GM23338 (cell line): ENCODE results near the gene MBD3L4. TPM values are rescaled to one million over a fixed set of nuclear protein-coding genes. Genes with fewer than 3 reads are reported as not detected.
A peak's percentile ranks its signal among the peaks of the same experiment; 100 is the strongest.

ENCODE experiments used
- ATAC-seq: fragments of 200-7000 bp; cut with Tn5 transposase; 3 replicates; pipeline ENCODE4 v1.9.1; 2020
- DNase-seq: peaks from one replicate; pipeline ENCODE4 v3.0.0-alpha.2; 2015; ENCODE audit warnings: low spot score
- H2AFZ ChIP-seq: fragments of 200-600 bp; sonication (generic); 2 replicates; pipeline ENCODE4 v1.8.0; 2016; ENCODE audit warnings: antibody characterized with exemption, mild to moderate bottlenecking, moderate library complexity
- H3F3A ChIP-seq: fragments of 200-600 bp; sonication (generic); replicated peaks from 2 replicates; pipeline ENCODE4 v1.8.0; 2017; ENCODE audit warnings: antibody characterized with exemption, mixed run types, low read depth
- H3K27ac ChIP-seq: fragments of 200-600 bp; sonication (generic); 2 replicates; pipeline ENCODE4 v1.6.1; 2016; ENCODE audit warnings: low read depth
- H3K27me3 ChIP-seq: fragments of 200-600 bp; sonication (generic); 2 replicates; pipeline ENCODE4 v1.8.0; 2016; ENCODE audit warnings: mild to moderate bottlenecking, mixed run types, moderate library complexity; ENCODE audit not compliant: insufficient read depth
- H3K36me3 ChIP-seq: fragments of 200-600 bp; sonication (generic); 2 replicates; pipeline ENCODE4 v1.8.0; 2016; ENCODE audit warnings: mild to moderate bottlenecking; ENCODE audit not compliant: insufficient read depth
- H3K4me1 ChIP-seq: fragments of 200-600 bp; sonication (generic); 2 replicates; pipeline ENCODE4 v1.8.0; 2016; ENCODE audit warnings: mild to moderate bottlenecking, moderate library complexity; ENCODE audit not compliant: insufficient read depth
- H3K4me2 ChIP-seq: fragments of 200-600 bp; sonication (generic); 2 replicates; pipeline ENCODE4 v1.7.1; 2017; ENCODE audit warnings: mixed run types
- H3K4me3 ChIP-seq: fragments of 200-600 bp; sonication (generic); 2 replicates; pipeline ENCODE4 v1.6.1; 2016; ENCODE audit warnings: mixed run types
- H3K79me2 ChIP-seq: fragments of 200-600 bp; sonication (generic); replicated peaks from 2 replicates; pipeline ENCODE4 v1.8.0; 2017; ENCODE audit warnings: mild to moderate bottlenecking; ENCODE audit not compliant: insufficient read depth
- H3K9me2 ChIP-seq: fragments of 200-600 bp; sonication (generic); 2 replicates; pipeline ENCODE4 v1.8.0; 2017; ENCODE audit not compliant: insufficient read depth
- H4K20me1 ChIP-seq: fragments of 200-600 bp; sonication (generic); replicated peaks from 2 replicates; pipeline ENCODE4 v1.8.0; 2017; ENCODE audit warnings: mild to moderate bottlenecking; ENCODE audit not compliant: insufficient read depth
- H3K27ac Mint-ChIP-seq: 2 replicates; pipeline ENCODE4 v1.8.0; 2020; ENCODE audit warnings: inconsistent platforms, mild to moderate bottlenecking, moderate library complexity, mixed read lengths
- H3K27me3 Mint-ChIP-seq: 3 replicates; pipeline ENCODE4 v1.8.0; 2022; ENCODE audit warnings: low read depth, mild to moderate bottlenecking, moderate library complexity, mixed read lengths, inconsistent platforms; ENCODE audit not compliant: insufficient read depth, poor library complexity
- H3K36me3 Mint-ChIP-seq: 3 replicates; pipeline ENCODE4 v1.8.0; 2021; ENCODE audit warnings: low read depth, mild to moderate bottlenecking, inconsistent platforms, moderate library complexity, mixed read lengths
- H3K4me1 Mint-ChIP-seq: 3 replicates; pipeline ENCODE4 v1.8.0; 2020; ENCODE audit warnings: mild to moderate bottlenecking, inconsistent platforms, mixed read lengths
- H3K4me3 Mint-ChIP-seq: 3 replicates; pipeline ENCODE4 v1.8.0; 2021; ENCODE audit warnings: moderate library complexity, mild to moderate bottlenecking, inconsistent platforms, mixed read lengths
- H3K9me3 Mint-ChIP-seq: 3 replicates; pipeline ENCODE4 v1.8.0; 2020; ENCODE audit warnings: moderate library complexity, mild to moderate bottlenecking, inconsistent platforms, mixed read lengths
- ETS1 ChIP-seq: IDR thresholded peaks from 2 replicates; pipeline ENCODE4 v1.6.1; 2016; ENCODE audit warnings: antibody characterized with exemption
- EZH2 ChIP-seq: fragments of 200-600 bp; sonication (generic); IDR thresholded peaks from one replicate; pipeline ENCODE4 v1.8.0; 2017; ENCODE audit warnings: antibody characterized with exemption, mild to moderate bottlenecking, low read depth; ENCODE audit not compliant: unreplicated experiment
- EZH2phosphoT487 ChIP-seq: fragments of 200-600 bp; sonication (generic); IDR thresholded peaks from one replicate; pipeline ENCODE4 v1.8.1; 2018; ENCODE audit warnings: antibody characterized with exemption; ENCODE audit not compliant: unreplicated experiment
- JUNB ChIP-seq: IDR thresholded peaks from one replicate; pipeline ENCODE4 v1.6.1; 2016; ENCODE audit warnings: antibody characterized with exemption; ENCODE audit not compliant: unreplicated experiment
- POLR2AphosphoS5 ChIP-seq: IDR thresholded peaks from 2 replicates; pipeline ENCODE4 v1.6.1; 2016; ENCODE audit warnings: antibody characterized with exemption, low read depth
- STAT1 ChIP-seq: IDR thresholded peaks from one replicate; pipeline ENCODE4 v1.6.1; 2016; ENCODE audit warnings: antibody characterized with exemption; ENCODE audit not compliant: unreplicated experiment
- ZNF114 ChIP-seq: fragments of 250-450 bp; sonication (Bioruptor Pico); IDR thresholded peaks from 2 replicates; pipeline ENCODE4 v1.5.0; 2020; ENCODE audit warnings: mild to moderate bottlenecking, moderate library complexity
- ZNF331 ChIP-seq: fragments of 250-450 bp; sonication (Bioruptor Pico); IDR thresholded peaks from 2 replicates; pipeline ENCODE4 v1.5.0; 2020; ENCODE audit warnings: low read depth, mild to moderate bottlenecking, moderate library complexity
- ZNF462 ChIP-seq: fragments of 250-450 bp; sonication (Bioruptor Pico); IDR thresholded peaks from 2 replicates; pipeline ENCODE4 v1.5.0; 2020; ENCODE audit warnings: mild to moderate bottlenecking, moderate library complexity
- polyA plus RNA-seq: library from polyadenylated mRNA; unstranded; fragments of >200 nt; fragmentation: Nextera tagmentation; extraction: Ambion mirVana; gene quantifications from 2 replicates; pipeline ENCODE4 v1.2.1, GENCODE V29; 2016
- total RNA-seq: library from RNA; depleted of rRNA; stranded (reverse); fragments of >200 nt; shearing (Covaris generic); gene quantifications from 2 replicates; pipeline ENCODE4 v1.2.3, GENCODE V29; 2014
- TF ChIP-seq, protein P1 (sequence below): IDR thresholded peaks from one replicate; pipeline ENCODE4 v1.6.1; 2018; ENCODE audit warnings: antibody characterized with exemption; ENCODE audit not compliant: unreplicated experiment

The MBD3L4 gene
- total and polyA plus RNA-seq, 2 experiments from 2014 or later, result not detected

- no peaks in the 10 kb centered on the region for H3K9me2 ChIP-seq
- H3K4me2 ChIP-seq, result no peak overlapping the region
- no peaks in the 10 kb centered on the region for H3K4me1 ChIP-seq
- H3K27ac Mint-ChIP-seq, result no peak overlapping the region
- H4K20me1 ChIP-seq, result no peaks in the 10 kb centered on the region
- peak; percentile 59 for DNase-seq
- no peaks in the 10 kb centered on the region for H3K79me2 ChIP-seq
- peaks cover 10% of the 10 kb centered on the region for H3F3A ChIP-seq
- no peak overlapping the region for H2AFZ ChIP-seq
- peaks cover 18% of the 10 kb centered on the region for H3K27me3 Mint-ChIP-seq
- no peak overlapping the region for H3K27ac ChIP-seq
- no peak overlapping the region for H3K4me3 Mint-ChIP-seq
- H3K4me3 ChIP-seq, result peak overlapping the region; percentile 32; the same call in 1 of the 2 replicates
- TF ChIP-seq EZH2 (no peak), EZH2phosphoT487 (no peak), ZNF114 (CRISPR knock-in tag) (no peak), POLR2AphosphoS5 (no peak), JUNB (no peak), ZNF462 (CRISPR knock-in tag) (no peak), ETS1 (no peak), ZNF331 (CRISPR knock-in tag) (no peak), STAT1 (no peak)
- TF ChIP-seq, protein P1, sequence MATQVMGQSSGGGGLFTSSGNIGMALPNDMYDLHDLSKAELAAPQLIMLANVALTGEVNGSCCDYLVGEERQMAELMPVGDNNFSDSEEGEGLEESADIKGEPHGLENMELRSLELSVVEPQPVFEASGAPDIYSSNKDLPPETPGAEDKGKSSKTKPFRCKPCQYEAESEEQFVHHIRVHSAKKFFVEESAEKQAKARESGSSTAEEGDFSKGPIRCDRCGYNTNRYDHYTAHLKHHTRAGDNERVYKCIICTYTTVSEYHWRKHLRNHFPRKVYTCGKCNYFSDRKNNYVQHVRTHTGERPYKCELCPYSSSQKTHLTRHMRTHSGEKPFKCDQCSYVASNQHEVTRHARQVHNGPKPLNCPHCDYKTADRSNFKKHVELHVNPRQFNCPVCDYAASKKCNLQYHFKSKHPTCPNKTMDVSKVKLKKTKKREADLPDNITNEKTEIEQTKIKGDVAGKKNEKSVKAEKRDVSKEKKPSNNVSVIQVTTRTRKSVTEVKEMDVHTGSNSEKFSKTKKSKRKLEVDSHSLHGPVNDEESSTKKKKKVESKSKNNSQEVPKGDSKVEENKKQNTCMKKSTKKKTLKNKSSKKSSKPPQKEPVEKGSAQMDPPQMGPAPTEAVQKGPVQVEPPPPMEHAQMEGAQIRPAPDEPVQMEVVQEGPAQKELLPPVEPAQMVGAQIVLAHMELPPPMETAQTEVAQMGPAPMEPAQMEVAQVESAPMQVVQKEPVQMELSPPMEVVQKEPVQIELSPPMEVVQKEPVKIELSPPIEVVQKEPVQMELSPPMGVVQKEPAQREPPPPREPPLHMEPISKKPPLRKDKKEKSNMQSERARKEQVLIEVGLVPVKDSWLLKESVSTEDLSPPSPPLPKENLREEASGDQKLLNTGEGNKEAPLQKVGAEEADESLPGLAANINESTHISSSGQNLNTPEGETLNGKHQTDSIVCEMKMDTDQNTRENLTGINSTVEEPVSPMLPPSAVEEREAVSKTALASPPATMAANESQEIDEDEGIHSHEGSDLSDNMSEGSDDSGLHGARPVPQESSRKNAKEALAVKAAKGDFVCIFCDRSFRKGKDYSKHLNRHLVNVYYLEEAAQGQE, result no peak
- H3K9me3 Mint-ChIP-seq, result peaks cover 97% of the 10 kb centered on the region
- no peak for ATAC-seq
- H3K27me3 ChIP-seq, result no peaks in the 10 kb centered on the region
- H3K36me3 Mint-ChIP-seq, result peaks cover 96% of the 10 kb centered on the region
- H3K4me1 Mint-ChIP-seq, result no peaks in the 10 kb centered on the region
- H3K36me3 ChIP-seq, result peaks cover 84% of the 10 kb centered on the region
Observed at GRCh38 chr19:7083076-7083956, 43.3 kb upstream of the MBD3L4 start.
